ENCODE results near the gene NCK2. TPM values are rescaled to one million over a fixed set of nuclear protein-coding genes. Genes with fewer than 3 reads are reported as not detected.

NCK2 gene
- total RNA-seq, 1 experiment from 2014 or later = 45.4 TPM

- DNase-seq (no peak), ATAC-seq (no peak)
- BruUV-seq (replicated peaks) = no TSS peak
Measured at GRCh38 chr2:105867587-105867986, 122.9 kb downstream of the NCK2 start.

GRCh38 chr2:105868060-105868459 lies 123.3 kb downstream of the NCK2 start:
- H3K4me3 ChIP-seq (ENCODE audit: low read length) = no peak overlapping the region
- H3F3A ChIP-seq (ENCODE audit: low read length, unreplicated experiment) = no peaks in the 10 kb centered on the region
- no peak overlapping the region for H3K27ac ChIP-seq (ENCODE audit: low read length)
- BruUV-seq (replicated peaks) = no TSS peak
- no peaks in the 10 kb centered on the region for H3K27me3 ChIP-seq (ENCODE audit: low read length)
- no peak overlapping the region for H3K9ac ChIP-seq (ENCODE audit: low read length)
- CTCF ChIA-PET = no interaction called here
- TF ChIP-seq EZH2 (IDR thresholded peaks at IDR 0.05; ENCODE audit: low read length, unreplicated experiment) (no peak), EZH2phosphoT487 (IDR thresholded peaks at IDR 0.05; ENCODE audit: borderline replicate concordance, low read length) (no peak), CTCF (conservative IDR thresholded peaks at IDR 0.05; ENCODE audit: low read depth, low read length) (no peak)
- no peak overlapping the region for H2AFZ ChIP-seq (ENCODE audit: low read length)
- H3K36me3 ChIP-seq (ENCODE audit: low read depth, low read length) = no peaks in the 10 kb centered on the region
- intact Hi-C loops (cut with micrococcal nuclease) = no loop called here
- DNase-seq (no peak), ATAC-seq (no peak)
- no peaks in the 10 kb centered on the region for H3K79me2 ChIP-seq (ENCODE audit: low read length)
- no peaks in the 10 kb centered on the region for H4K20me1 ChIP-seq (ENCODE audit: low read length)
- no peaks in the 10 kb centered on the region for H3K4me1 ChIP-seq (ENCODE audit: insufficient read depth, low read length)
- POLR2A ChIA-PET (ENCODE audit: unreplicated experiment) = no interaction called here
- H3K9me3 ChIP-seq (ENCODE audit: low read length) = no peaks in the 10 kb centered on the region
- no peaks in the 10 kb centered on the region for H3K9me2 ChIP-seq (replicated peaks; ENCODE audit: low read length)
- no peak overlapping the region for H3K4me2 ChIP-seq (ENCODE audit: low read length)

More at GRCh38 chr2:105867587-105867986, 122.9 kb downstream of the NCK2 start:
- Histone ChIP-seq H3K4me3 (ENCODE audit: low read length) (no peak overlapping the region), H3K9me2 (replicated peaks; ENCODE audit: low read length) (no peaks in the 10 kb centered on the region), H3K4me1 (ENCODE audit: insufficient read depth, low read length) (no peaks in the 10 kb centered on the region), H3F3A (ENCODE audit: low read length, unreplicated experiment) (no peaks in the 10 kb centered on the region), H3K4me2 (ENCODE audit: low read length) (no peak overlapping the region), H3K9me3 (ENCODE audit: low read length) (no peaks in the 10 kb centered on the region), H4K20me1 (ENCODE audit: low read length) (no peaks in the 10 kb centered on the region), H3K79me2 (ENCODE audit: low read length) (no peaks in the 10 kb centered on the region), H2AFZ (ENCODE audit: low read length) (no peak overlapping the region), H3K36me3 (ENCODE audit: low read depth, low read length) (no peaks in the 10 kb centered on the region), H3K27ac (ENCODE audit: low read length) (no peak overlapping the region), H3K27me3 (ENCODE audit: low read length) (no peaks in the 10 kb centered on the region), H3K9ac (ENCODE audit: low read length) (no peak overlapping the region)
- ChIA-PET CTCF (no interaction called here), POLR2A (ENCODE audit: unreplicated experiment) (no interaction called here)
- TF ChIP-seq CTCF (conservative IDR thresholded peaks at IDR 0.05; ENCODE audit: low read depth, low read length) = no peak
- no peak for TF ChIP-seq EZH2 (IDR thresholded peaks at IDR 0.05; ENCODE audit: low read length, unreplicated experiment)
- TF ChIP-seq EZH2phosphoT487 (IDR thresholded peaks at IDR 0.05; ENCODE audit: borderline replicate concordance, low read length) = no peak
- intact Hi-C loops (cut with micrococcal nuclease) = no loop called here

- POLR2A ChIA-PET (ENCODE audit: unreplicated experiment) = no interaction called here
- Histone ChIP-seq H3K79me2 (ENCODE audit: low read length) (no peaks in the 10 kb centered on the region), H3K9me3 (ENCODE audit: low read length) (no peaks in the 10 kb centered on the region), H3K4me2 (ENCODE audit: low read length) (no peak overlapping the region), H3K36me3 (ENCODE audit: low read depth, low read length) (no peaks in the 10 kb centered on the region), H3K27me3 (ENCODE audit: low read length) (no peaks in the 10 kb centered on the region), H2AFZ (ENCODE audit: low read length) (no peak overlapping the region), H3K4me1 (ENCODE audit: insufficient read depth, low read length) (peaks cover 13% of the 10 kb centered on the region; the same call in 1 of the 2 replicates), H3K9ac (ENCODE audit: low read length) (no peak overlapping the region), H3K27ac (ENCODE audit: low read length) (no peak overlapping the region), H4K20me1 (ENCODE audit: low read length) (no peaks in the 10 kb centered on the region), H3K9me2 (replicated peaks; ENCODE audit: low read length) (no peaks in the 10 kb centered on the region), H3K4me3 (ENCODE audit: low read length) (no peak overlapping the region), H3F3A (ENCODE audit: low read length, unreplicated experiment) (no peaks in the 10 kb centered on the region)
- ATAC-seq (no peak), DNase-seq (no peak)
- BruUV-seq (replicated peaks) = no TSS peak
- TF ChIP-seq CTCF (conservative IDR thresholded peaks at IDR 0.05; ENCODE audit: low read depth, low read length) = no peak
- CTCF ChIA-PET = no interaction called here
- intact Hi-C loops (cut with micrococcal nuclease) = no loop called here
Measured at GRCh38 chr2:105869341-105869740, 124.6 kb downstream of the NCK2 start.
